CD8-positive, alpha-beta memory T cell (primary cell): Measurements from ENCODE around the gene SYT17. TPM values are rescaled to one million over a fixed set of nuclear protein-coding genes. Genes with fewer than 3 reads are reported as not detected.
A peak's percentile ranks its signal among the peaks of the same experiment; 100 is the strongest.

Experiments
- CTCF ChIA-PET: fragments of 350-600 bp; sonication (Branson Sonifier 250); formaldehyde crosslinking; loops from one replicate; lab custom pipeline; 2021; ENCODE audit warnings: antibody characterized with exemption; lab: Charles Lee
- POLR2A ChIA-PET: fragments of 350-600 bp; sonication (Branson Sonifier 250); formaldehyde crosslinking; loops from one replicate; lab custom pipeline; 2021; ENCODE audit warnings: antibody characterized with exemption; lab: Charles Lee
- DNase-seq, 5 donors: peaks; one replicate each; pipeline versions ENCODE4 v3.0.0 to v3.0.0-alpha.2; 2020 to 2022; ENCODE audit warnings: mixed read lengths in 1 of 5
- H3K27ac ChIP-seq: one replicate; pipeline ENCODE4 v1.7.0; 2013; ENCODE audit warnings: low read depth, mild to moderate bottlenecking, low read length, moderate library complexity
- H3K27me3 ChIP-seq: 2 replicates; pipeline ENCODE4 v1.7.0; 2013; ENCODE audit warnings: low read length, mild to moderate bottlenecking; ENCODE audit not compliant: insufficient read depth, poor library complexity, severe bottlenecking
- H3K36me3 ChIP-seq: 2 replicates; pipeline ENCODE4 v1.7.0; 2013; ENCODE audit warnings: mild to moderate bottlenecking, low read length, moderate library complexity; ENCODE audit not compliant: insufficient read depth
- H3K4me1 ChIP-seq: 2 replicates; pipeline ENCODE4 v1.7.0; 2013; ENCODE audit warnings: mild to moderate bottlenecking, low read length, moderate library complexity; ENCODE audit not compliant: insufficient read depth
- H3K4me3 ChIP-seq: 2 replicates; pipeline ENCODE4 v1.7.0; 2013; ENCODE audit warnings: mild to moderate bottlenecking, low read length
- H3K9me3 ChIP-seq: 2 replicates; pipeline ENCODE4 v1.7.0; 2013; ENCODE audit warnings: mild to moderate bottlenecking, low read length
- H3K27ac Mint-ChIP-seq, 8 donors: one replicate each; pipeline ENCODE4 v1.8.0; 2020 to 2021; ENCODE audit warnings: mixed read lengths in 8 of 8, mild to moderate bottlenecking in 6 of 8, inconsistent platforms in 3 of 8, moderate library complexity in 3 of 8
- H3K27me3 Mint-ChIP-seq, 2 donors: one replicate each; pipeline ENCODE4 v1.8.0; 2020 to 2021; ENCODE audit warnings: mixed read lengths in 2 of 2, mild to moderate bottlenecking in 1 of 2, moderate library complexity in 1 of 2
- H3K36me3 Mint-ChIP-seq, 3 donors: one replicate each; pipeline ENCODE4 v1.8.0; 2020 to 2021; ENCODE audit warnings: mixed read lengths in 3 of 3, inconsistent platforms in 1 of 3, mild to moderate bottlenecking in 1 of 3
- H3K4me1 Mint-ChIP-seq, 3 donors: one replicate each; pipeline ENCODE4 v1.8.0; 2020 to 2021; ENCODE audit warnings: mixed read lengths in 3 of 3, inconsistent platforms in 1 of 3, mild to moderate bottlenecking in 1 of 3
- H3K4me3 Mint-ChIP-seq, 7 donors: one replicate each; pipeline ENCODE4 v1.8.0; 2020 to 2021; ENCODE audit warnings: mixed read lengths in 7 of 7, mild to moderate bottlenecking in 6 of 7, moderate library complexity in 4 of 7, inconsistent platforms in 2 of 7
- H3K9me3 Mint-ChIP-seq, 5 donors: one replicate each; pipeline ENCODE4 v1.8.0; 2020 to 2022; ENCODE audit warnings: mixed read lengths in 5 of 5, mild to moderate bottlenecking in 3 of 5, moderate library complexity in 2 of 5, inconsistent platforms in 1 of 5
- polyA plus RNA-seq: library from polyadenylated mRNA; unstranded; fragments of 300-500 nt; fragmentation: Illumina TruSeq; gene quantifications from one replicate; pipeline ENCODE4 v1.2.3, GENCODE V29; 2021
- total RNA-seq, 2 experiments: library from RNA; stranded (reverse); gene quantifications; one replicate each; pipeline ENCODE4 v1.2.3, GENCODE V29; 2021

The SYT17 gene
- total and polyA plus RNA-seq, 3 experiments from 2014 or later: not detected

DNA sequence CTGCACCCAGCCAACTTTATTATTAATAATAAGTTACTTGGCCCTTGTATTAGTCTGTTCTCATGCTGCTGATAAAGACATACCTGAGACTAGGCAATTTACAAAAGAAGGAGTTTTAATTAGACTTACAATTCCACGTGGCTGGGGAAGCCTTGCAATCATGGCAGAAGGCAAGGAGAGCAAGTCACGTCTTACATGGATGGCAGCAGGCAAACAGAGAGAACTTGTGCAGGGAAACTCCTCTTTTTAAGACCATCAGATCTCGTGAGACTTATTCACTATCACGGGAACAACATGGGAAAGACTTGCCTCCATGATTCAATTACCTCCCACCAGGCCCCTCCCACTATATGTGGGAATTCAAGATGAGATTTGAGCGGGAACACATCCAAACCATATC lies 47.7 kb downstream of the SYT17 start:
- H3K9me3 Mint-ChIP-seq: peaks cover 0 to 17% (median 10%) of the 10 kb centered on the region in 5 donors
- no peak overlapping the region for H3K4me3 Mint-ChIP-seq
- H3K27me3 Mint-ChIP-seq: peaks cover 9 to 11% of the 10 kb centered on the region in 2 donors
- no peaks in the 10 kb centered on the region for H3K4me1 Mint-ChIP-seq
- ChIA-PET POLR2A (no interaction called here), CTCF (no interaction called here)
- H3K27ac ChIP-seq: no peak overlapping the region
- H3K4me3 ChIP-seq: no peak overlapping the region
- H3K36me3 Mint-ChIP-seq: peaks cover 0 to 2% (median 0%) of the 10 kb centered on the region in 3 donors
- H3K27me3 ChIP-seq: no peaks in the 10 kb centered on the region
- H3K9me3 ChIP-seq: no peaks in the 10 kb centered on the region
- no peaks in the 10 kb centered on the region for H3K36me3 ChIP-seq
- H3K4me1 ChIP-seq: no peaks in the 10 kb centered on the region
- H3K27ac Mint-ChIP-seq: no peak overlapping the region
- DNase-seq: no peak

DNA sequence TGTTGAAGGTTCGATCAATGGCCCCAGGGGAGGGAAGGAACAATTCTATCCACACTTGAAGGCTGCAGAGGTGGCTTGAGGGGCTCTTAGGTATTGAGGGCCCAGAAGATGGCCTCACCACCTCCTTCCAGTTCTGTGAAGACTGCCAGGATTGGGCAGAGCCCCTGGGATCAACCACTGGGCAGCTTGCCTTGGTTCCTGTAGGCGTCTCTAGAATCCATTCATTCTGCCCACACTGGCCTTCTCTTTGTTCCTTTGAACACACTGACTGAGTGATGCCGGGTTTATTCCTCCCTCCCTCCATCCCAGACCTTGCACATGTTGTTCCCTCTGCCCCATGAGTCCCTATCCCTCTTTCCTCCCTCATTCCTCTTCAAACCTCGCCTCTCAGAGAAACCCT lies 50.5 kb downstream of the SYT17 start:
- Histone ChIP-seq H3K36me3 (no peaks in the 10 kb centered on the region), H3K4me1 (no peaks in the 10 kb centered on the region), H3K27me3 (no peaks in the 10 kb centered on the region), H3K4me3 (no peak overlapping the region), H3K27ac (no peak overlapping the region), H3K9me3 (no peaks in the 10 kb centered on the region)
- Mint-ChIP-seq H3K4me3 (no peak overlapping the region), H3K27me3 (peaks cover 5 to 11% of the 10 kb centered on the region in 2 donors), H3K27ac (no peak overlapping the region), H3K9me3 (peaks cover 0 to 16% (median 7%) of the 10 kb centered on the region in 5 donors), H3K36me3 (no peaks in the 10 kb centered on the region), H3K4me1 (no peaks in the 10 kb centered on the region)
- CTCF ChIA-PET: no interaction called here
- DNase-seq: no peak
- POLR2A ChIA-PET: no interaction called here

DNA sequence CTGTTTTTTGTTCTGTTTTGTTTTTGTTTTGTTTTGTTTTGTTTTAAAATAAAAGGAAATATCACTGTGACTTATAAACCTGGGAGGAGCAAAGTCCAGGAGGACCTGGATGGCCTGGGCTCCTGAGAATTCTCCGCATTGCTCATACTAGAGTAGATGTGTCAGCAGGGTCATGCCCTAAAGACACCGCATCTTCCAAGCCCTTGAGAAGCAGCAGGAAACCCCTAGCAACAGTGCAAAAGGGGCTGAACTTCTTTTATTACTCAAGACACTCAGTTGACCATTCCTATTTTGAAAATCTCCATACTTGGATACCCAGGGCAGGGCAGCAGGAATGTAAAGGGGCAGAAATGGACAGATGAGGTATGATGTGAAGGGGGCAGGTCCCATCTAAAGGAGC lies 51.8 kb downstream of the SYT17 start:
- H3K36me3 Mint-ChIP-seq: no peaks in the 10 kb centered on the region
- Histone ChIP-seq H3K9me3 (no peaks in the 10 kb centered on the region), H3K27ac (no peak overlapping the region), H3K4me3 (no peak overlapping the region), H3K36me3 (no peaks in the 10 kb centered on the region), H3K4me1 (no peaks in the 10 kb centered on the region), H3K27me3 (no peaks in the 10 kb centered on the region)
- no peaks in the 10 kb centered on the region for H3K4me1 Mint-ChIP-seq
- ChIA-PET POLR2A (no interaction called here), CTCF (no interaction called here)
- DNase-seq: no peak
- peaks cover 0 to 14% (median 7%) of the 10 kb centered on the region in 5 donors for H3K9me3 Mint-ChIP-seq
- H3K27ac Mint-ChIP-seq: peak overlapping the region in 1 of 8 donors; percentile 27
- peaks cover 0 to 11% of the 10 kb centered on the region in 2 donors for H3K27me3 Mint-ChIP-seq
- H3K4me3 Mint-ChIP-seq: no peak overlapping the region

DNA sequence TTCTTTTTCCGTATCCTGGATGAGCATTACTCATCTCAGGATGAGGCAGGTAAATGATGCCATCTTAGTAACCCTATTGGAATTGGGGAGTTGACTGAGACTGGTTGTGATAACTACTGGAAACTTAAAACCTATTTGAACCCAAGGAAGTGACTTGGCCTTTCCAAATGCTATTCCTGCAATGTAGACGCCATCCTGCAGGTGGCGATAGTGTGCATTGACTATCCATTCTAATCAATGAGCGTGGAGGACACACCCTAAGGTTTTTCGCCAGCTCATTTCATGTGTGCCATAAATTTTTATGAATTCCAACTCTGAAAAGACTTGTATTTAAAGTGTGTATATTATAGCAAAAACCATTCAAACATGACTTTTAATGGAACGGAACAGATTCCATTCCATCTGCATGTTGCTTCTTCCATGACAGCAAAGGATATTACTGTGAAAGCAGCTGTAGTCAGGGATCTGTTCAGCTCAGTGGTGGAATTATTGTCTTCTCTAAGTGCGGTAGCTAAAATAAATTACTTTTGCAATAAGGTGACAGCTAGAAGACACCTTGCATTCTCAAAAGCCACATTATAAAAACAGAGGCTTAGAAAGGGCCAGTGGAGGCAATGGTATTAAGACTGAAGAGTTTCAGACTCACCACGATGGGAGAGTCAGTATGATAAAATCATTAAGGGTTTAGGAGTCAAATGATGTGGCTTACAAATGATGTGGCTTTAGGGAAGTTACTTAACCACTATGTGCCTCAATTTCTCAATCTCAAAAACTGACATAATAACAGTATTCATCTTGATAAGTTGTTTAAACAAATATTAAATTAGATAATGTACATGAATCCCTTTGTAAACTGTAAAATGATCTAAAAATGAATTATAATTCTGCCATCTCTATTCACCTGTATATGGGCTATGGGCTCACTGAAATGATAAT lies 55.5 kb downstream of the SYT17 start:
- H3K4me1 ChIP-seq: no peaks in the 10 kb centered on the region
- H3K27me3 Mint-ChIP-seq: peaks cover 2 to 8% of the 10 kb centered on the region in 2 donors
- no peaks in the 10 kb centered on the region for H3K9me3 ChIP-seq
- H3K27me3 ChIP-seq: no peaks in the 10 kb centered on the region
- H3K4me3 Mint-ChIP-seq: no peak overlapping the region
- no peak overlapping the region for H3K27ac ChIP-seq
- H3K27ac Mint-ChIP-seq: no peak overlapping the region
- no peaks in the 10 kb centered on the region for H3K36me3 Mint-ChIP-seq
- ChIA-PET CTCF (no interaction called here), POLR2A (no interaction called here)
- no peak overlapping the region for H3K4me3 ChIP-seq
- DNase-seq: no peak
- no peaks in the 10 kb centered on the region for H3K36me3 ChIP-seq
- H3K4me1 Mint-ChIP-seq: no peaks in the 10 kb centered on the region
- peaks cover 0 to 8% (median 3%) of the 10 kb centered on the region in 5 donors for H3K9me3 Mint-ChIP-seq

DNA sequence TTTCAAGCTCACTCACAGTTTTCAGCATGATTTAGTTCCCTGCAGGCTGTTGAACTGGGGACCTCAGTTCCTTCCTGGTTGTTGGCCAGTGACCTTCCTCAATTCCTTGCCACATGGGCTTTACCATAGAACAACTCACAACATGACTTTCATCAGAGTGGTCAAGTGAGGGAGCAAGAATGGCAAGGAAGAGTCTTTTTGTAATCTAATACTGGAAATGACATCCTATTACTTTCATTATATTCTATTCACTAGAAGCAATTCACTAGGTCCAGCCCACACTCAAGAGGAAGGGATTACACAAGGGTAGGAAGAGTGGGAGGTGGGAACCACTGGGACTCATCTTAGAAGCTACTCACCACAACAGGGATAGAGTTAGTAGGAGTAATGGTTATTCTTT lies 57.6 kb downstream of the SYT17 start:
- Histone ChIP-seq H3K4me3 (no peak overlapping the region), H3K4me1 (no peaks in the 10 kb centered on the region), H3K27ac (no peak overlapping the region), H3K36me3 (no peaks in the 10 kb centered on the region), H3K9me3 (no peaks in the 10 kb centered on the region), H3K27me3 (no peaks in the 10 kb centered on the region)
- ChIA-PET CTCF (no interaction called here), POLR2A (no interaction called here)
- H3K9me3 Mint-ChIP-seq: peaks cover 0 to 4% (median 1%) of the 10 kb centered on the region in 5 donors
- H3K4me1 Mint-ChIP-seq: no peaks in the 10 kb centered on the region
- H3K36me3 Mint-ChIP-seq: no peaks in the 10 kb centered on the region
- DNase-seq: no peak
- H3K4me3 Mint-ChIP-seq: no peak overlapping the region
- peaks cover 2 to 4% of the 10 kb centered on the region in 2 donors for H3K27me3 Mint-ChIP-seq
- H3K27ac Mint-ChIP-seq: no peak overlapping the region

DNA sequence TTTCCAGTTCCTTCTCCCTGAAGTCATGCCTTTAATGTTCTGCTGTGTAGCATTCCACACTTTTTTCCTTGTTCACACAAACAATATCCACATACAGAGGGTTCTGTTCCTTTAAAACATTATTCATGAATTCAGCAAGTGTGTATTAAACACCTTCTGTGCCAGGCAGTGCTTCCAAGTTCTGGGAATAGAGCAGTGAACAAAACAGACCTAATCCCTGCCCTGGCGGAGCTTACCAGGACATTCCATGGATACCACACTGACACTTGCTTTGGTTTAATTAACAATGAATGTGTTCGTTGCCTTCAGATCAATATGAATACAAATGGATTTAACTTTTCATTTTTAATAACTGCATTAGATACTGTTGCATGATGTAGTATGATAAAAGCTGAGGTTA lies 59.6 kb downstream of the SYT17 start:
- H3K27me3 Mint-ChIP-seq: peaks cover 2 to 3% of the 10 kb centered on the region in 2 donors
- Histone ChIP-seq H3K4me3 (no peak overlapping the region), H3K27me3 (no peaks in the 10 kb centered on the region), H3K9me3 (no peaks in the 10 kb centered on the region), H3K36me3 (no peaks in the 10 kb centered on the region), H3K4me1 (no peaks in the 10 kb centered on the region), H3K27ac (no peak overlapping the region)
- H3K9me3 Mint-ChIP-seq: peaks cover 0 to 3% (median 2%) of the 10 kb centered on the region in 5 donors
- ChIA-PET CTCF (no interaction called here), POLR2A (no interaction called here)
- no peaks in the 10 kb centered on the region for H3K36me3 Mint-ChIP-seq
- no peak for DNase-seq
- H3K4me1 Mint-ChIP-seq: no peaks in the 10 kb centered on the region
- H3K4me3 Mint-ChIP-seq: no peak overlapping the region
- H3K27ac Mint-ChIP-seq: no peak overlapping the region

DNA sequence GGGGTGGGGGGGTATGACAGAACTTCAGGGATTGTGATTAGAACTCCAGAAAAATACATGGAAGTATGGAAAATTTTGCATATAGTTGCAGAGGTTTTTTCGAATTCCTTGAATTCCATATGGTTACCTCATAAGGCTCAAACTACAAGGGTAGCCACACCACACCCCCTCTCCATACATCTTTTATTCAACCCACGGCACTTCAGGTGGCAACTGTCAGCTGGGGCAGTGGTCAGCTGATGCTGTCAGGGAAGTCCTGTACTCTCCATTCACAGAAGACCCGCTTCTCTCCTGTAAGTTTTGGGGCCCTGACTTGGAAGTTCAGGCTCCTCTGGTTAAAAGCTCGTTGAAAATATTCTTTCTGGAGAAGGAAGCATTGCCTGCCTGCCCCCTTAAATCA lies 60.0 kb downstream of the SYT17 start:
- Histone ChIP-seq H3K4me1 (no peaks in the 10 kb centered on the region), H3K9me3 (no peaks in the 10 kb centered on the region), H3K27ac (no peak overlapping the region), H3K27me3 (no peaks in the 10 kb centered on the region), H3K36me3 (no peaks in the 10 kb centered on the region), H3K4me3 (no peak overlapping the region)
- Mint-ChIP-seq H3K4me1 (no peaks in the 10 kb centered on the region), H3K4me3 (no peak overlapping the region), H3K27me3 (peaks cover 2 to 3% of the 10 kb centered on the region in 2 donors), H3K27ac (no peak overlapping the region), H3K36me3 (no peaks in the 10 kb centered on the region), H3K9me3 (peaks cover 0 to 3% (median 2%) of the 10 kb centered on the region in 5 donors)
- CTCF ChIA-PET: no interaction called here
- POLR2A ChIA-PET: no interaction called here
- no peak for DNase-seq

DNA sequence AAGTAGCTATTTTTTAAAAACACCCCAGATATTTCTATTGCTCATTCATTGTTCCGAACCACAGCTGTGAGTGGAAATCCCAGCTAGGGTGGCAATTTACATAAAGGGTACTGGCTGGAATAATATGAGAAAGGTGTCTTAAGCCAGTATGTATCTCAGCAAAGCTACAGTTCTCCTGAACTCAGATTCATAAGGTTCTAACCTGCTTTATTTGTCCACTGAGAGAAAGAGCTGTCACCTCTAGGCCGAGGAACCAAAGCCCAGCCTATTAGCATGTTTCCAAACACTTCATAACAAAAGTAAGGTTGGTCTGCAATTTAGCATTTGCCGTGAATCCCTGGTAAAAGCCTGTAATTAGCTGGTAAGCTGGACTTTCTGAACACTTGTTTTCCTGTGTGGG lies 60.5 kb downstream of the SYT17 start:
- Mint-ChIP-seq H3K4me3 (no peak overlapping the region), H3K27me3 (peaks cover 2 to 3% of the 10 kb centered on the region in 2 donors), H3K36me3 (no peaks in the 10 kb centered on the region), H3K9me3 (peaks cover 0 to 3% (median 2%) of the 10 kb centered on the region in 5 donors), H3K4me1 (no peaks in the 10 kb centered on the region), H3K27ac (no peak overlapping the region)
- H3K36me3 ChIP-seq: no peaks in the 10 kb centered on the region
- no peaks in the 10 kb centered on the region for H3K27me3 ChIP-seq
- ChIA-PET POLR2A (no interaction called here), CTCF (no interaction called here)
- DNase-seq: no peak
- no peaks in the 10 kb centered on the region for H3K9me3 ChIP-seq
- H3K27ac ChIP-seq: no peak overlapping the region
- H3K4me3 ChIP-seq: no peak overlapping the region
- H3K4me1 ChIP-seq: no peaks in the 10 kb centered on the region
